ENCODE results near the gene SLC22A23. TPM values are rescaled to one million over a fixed set of nuclear protein-coding genes. Genes with fewer than 3 reads are reported as not detected.

Gene SLC22A23
- total RNA-seq, 1 donor from 2014 or later, result 42.4 TPM

GRCh38 chr6:3471286-3471685 is 14.4 kb upstream of the SLC22A23 start:
- DNase-seq (ENCODE audit: low spot score), result no peak

DNA sequence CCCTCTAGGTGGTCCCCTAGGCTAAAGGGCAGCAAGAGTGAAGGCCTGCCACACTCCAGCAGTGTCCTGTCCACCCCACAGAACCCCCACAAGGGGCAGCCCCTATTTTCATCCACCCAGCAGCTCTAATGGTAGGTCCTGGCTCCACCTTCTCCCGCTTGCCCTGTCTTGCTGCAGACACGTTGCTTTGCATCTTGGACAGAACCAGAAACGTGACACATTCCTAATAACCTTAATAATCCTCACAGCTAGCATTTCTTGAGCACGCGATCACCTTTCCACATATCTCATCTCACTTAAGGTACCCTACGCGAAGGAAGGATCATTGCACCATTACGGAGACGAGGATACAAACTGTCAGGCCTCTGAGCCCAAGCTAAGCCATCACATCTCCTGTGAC is 11.7 kb upstream of the SLC22A23 start:
- no peak for DNase-seq (ENCODE audit: low spot score)

- DNase-seq (ENCODE audit: low spot score), result no peak
Observed at GRCh38 chr6:3467996-3468395, 11.1 kb upstream of the SLC22A23 start.

GRCh38 chr6:3466488-3467219 is 9.8 kb upstream of the SLC22A23 start:
- no peak for DNase-seq (ENCODE audit: low spot score)

- no peak for DNase-seq (ENCODE audit: low spot score)
Observed at GRCh38 chr6:3460253-3460652, 3.4 kb upstream of the SLC22A23 start.

- no peak for DNase-seq (ENCODE audit: low spot score)
Observed at GRCh38 chr6:3458706-3459421, 2.0 kb upstream of the SLC22A23 start.

GRCh38 chr6:3457710-3458602 is 1.1 kb upstream of the SLC22A23 start:
- DNase-seq (ENCODE audit: low spot score), result no peak

- no peak for DNase-seq (ENCODE audit: low spot score)
Observed at GRCh38 chr6:3456395-3456897, 404 bp downstream of the SLC22A23 start.

DNA sequence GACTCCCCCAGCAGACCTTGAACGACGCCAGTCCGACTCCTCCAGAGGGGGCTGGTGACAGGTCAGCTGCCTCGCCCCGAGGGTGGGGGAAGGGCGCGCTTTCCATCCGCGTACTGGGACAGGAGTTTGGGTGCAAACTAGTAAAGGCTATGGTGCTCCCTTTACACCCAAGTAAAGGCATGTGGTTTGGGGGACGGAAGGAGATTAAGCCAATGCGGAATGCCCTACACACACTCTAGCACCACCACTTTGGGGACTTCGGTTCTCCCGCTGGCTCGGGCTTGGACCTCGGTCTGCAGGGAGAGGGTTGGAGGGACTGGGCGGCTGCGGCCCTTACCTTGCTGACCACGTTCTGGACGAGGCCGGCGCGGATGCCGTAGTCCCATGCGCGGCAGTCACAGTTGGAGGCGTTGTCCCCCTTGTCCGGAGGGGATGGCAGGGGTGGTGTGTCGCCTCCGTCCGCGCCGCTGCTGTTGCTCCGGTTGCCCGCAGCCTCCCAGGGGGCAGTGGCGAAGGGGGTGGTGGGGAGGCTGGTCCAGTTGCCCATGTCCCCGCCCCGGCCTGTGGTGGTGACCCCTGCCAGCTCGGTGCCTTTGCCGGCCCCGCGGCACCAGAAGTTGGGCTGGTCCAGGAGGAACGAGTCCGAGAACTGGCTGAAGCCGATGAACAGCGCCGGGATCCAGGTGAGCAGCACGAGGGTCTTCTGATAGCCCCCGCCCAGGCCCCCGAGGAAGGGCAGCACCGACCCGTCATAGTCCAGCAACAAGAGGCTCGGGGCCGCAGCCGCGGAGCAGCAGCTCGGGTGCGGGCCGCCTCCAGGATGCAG is 1.1 kb downstream of the SLC22A23 start:
- peak; percentile 56 for DNase-seq (ENCODE audit: low spot score)

- DNase-seq (ENCODE audit: low spot score), result no peak
Observed at GRCh38 chr6:3455147-3455568, 1.7 kb downstream of the SLC22A23 start.

DNA sequence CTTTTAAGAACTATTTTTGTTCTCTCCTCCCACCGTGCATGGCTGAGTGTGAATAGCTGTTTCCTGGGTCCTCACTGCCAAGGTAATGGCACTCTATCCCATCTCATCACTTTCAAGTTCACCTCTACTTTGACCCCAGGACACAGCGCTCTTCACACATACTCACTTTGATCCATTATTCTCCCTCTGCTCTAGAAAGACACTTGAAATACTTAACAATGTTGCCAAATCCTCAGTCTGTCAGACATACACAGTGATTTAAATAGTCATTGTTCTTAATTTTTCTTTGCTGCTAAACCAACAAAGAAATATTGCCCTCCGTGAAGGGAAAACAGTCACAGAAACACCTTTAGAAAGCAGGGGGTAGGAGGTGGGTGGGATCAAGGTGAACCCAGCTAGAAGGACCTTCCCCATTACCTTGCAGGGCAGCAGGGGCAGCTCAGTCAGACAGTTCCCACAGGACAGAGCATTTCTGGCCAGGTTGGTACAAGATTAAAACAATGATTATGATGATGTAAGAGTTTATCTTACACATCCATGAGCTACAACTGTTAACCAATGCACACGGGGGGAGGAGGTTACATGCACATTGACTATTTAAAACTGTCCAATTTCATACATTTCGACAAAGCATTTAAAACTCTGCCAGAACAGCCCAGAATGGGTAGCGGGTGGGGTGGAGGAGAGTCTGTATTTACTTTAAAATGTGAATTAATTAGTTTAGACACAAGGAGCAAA is 2.4 kb downstream of the SLC22A23 start:
- DNase-seq (ENCODE audit: low spot score), result no peak

- no peak for DNase-seq (ENCODE audit: low spot score)
Observed at GRCh38 chr6:3453413-3454272, 3.2 kb downstream of the SLC22A23 start.

GRCh38 chr6:3451498-3451897 is 5.4 kb downstream of the SLC22A23 start:
- no peak for DNase-seq (ENCODE audit: low spot score)

DNA sequence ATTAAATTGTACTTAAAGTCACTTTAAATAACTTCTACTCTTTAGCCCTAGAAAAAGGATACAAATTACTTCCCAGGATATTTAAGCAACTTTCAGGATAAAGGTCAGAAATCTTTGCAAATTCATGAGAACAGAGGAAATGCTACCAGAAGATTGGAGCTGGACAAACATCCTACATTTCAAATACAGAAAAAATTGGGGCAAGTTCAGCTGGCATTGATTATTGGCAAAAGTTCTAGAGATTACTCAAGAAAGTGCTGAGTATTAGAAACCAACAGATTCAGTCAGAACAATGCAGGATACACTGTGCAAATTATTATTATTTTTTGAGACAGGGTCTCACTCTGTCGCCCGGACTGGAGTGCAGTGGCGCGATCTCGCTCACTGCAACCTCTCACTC is 6.0 kb downstream of the SLC22A23 start:
- no peak for DNase-seq (ENCODE audit: low spot score)

GRCh38 chr6:3449750-3450305 is 7.0 kb downstream of the SLC22A23 start:
- DNase-seq (ENCODE audit: low spot score), result no peak

- DNase-seq (ENCODE audit: low spot score), result no peak
Observed at GRCh38 chr6:3449321-3449720, 7.5 kb downstream of the SLC22A23 start.

DNA sequence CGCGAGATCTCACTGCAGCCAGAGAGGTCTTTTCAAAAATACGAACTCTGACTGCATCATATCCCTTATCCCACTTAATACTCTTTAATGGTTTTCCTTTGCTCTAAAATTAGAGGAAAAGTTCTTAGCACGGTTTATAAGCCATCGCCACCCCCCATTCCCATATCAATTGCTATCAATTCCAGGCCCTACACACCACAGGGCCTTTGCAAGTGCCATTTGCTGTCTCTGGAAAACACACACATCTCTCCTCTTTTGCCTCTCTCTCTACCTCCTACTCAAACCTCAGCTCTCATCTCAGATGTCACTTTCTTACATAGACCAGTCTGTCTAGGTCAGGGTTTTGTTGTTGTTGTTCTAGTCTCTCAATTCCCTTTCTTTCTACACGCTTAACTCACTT is 9.8 kb downstream of the SLC22A23 start:
- no peak for DNase-seq (ENCODE audit: low spot score)

DNA sequence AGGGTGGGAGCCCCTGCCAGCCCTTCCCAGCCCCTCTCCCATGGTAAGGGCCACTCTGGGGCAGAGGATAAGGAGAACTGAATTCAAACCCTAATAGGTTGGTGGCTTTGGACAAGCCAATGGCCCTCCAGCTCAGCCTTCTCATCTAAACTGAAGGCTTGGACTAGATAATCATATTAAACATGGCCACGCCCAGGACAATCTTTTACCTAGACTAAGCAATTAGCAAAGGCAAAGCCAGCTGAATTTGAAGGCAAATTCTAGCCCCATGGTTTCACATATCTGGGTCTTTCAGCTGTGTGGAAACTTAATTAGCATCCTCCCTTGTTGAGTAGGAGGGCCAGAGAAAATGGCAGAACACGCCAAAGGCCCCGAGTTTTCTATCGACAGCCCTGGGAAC is 10.7 kb downstream of the SLC22A23 start:
- no peak for DNase-seq (ENCODE audit: low spot score)

Measured in ureter (tissue), 1 donor.